ENCODE measurements around the gene TRIM41.
"Not testable (repeated sequence)": the region's sequence is repeated elsewhere in the genome, so short reads cannot be mapped to it uniquely, and the experiment has no call there.

Gene TRIM41

DNA sequence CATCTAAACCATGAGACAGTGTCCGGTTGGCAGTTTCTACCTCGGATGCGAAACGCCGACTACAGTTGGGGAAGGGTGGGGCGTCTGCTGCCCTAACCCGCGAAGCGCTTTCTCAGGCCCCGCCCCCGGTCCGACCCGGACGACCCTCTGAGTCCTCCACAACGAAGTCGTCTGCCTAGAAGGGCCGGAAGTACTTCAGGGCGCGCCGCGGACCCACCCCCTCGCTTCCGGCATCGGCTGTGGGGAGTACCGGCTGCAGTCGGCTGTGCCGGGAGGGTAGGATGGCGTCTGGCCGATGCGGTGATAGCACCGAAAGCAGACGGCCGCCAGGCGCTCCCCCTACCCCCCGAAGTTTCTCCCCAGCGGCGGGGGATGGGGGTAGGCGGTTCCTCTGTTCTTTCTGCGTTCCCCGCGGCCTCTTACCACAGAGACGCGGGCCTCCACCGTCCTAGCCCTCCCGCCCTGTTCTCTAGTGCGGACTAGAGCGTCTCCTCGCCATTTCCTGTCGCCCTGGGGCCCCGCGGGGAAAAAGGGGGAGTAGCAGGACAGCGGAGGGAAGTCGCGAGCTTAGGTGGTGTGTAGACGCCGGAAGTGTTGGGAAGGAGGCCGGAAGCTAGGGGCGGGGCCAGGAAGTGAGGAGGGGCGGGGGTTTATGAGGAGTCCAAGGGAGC, at the start of gene TRIM41:
Gene TRIM41, plus strand, starts transcription at position 224 of the 671 bp plus-strand sequence. CDS start 719 bp downstream, outside the sequence.
- TF ChIP-seq, protein P1, sequence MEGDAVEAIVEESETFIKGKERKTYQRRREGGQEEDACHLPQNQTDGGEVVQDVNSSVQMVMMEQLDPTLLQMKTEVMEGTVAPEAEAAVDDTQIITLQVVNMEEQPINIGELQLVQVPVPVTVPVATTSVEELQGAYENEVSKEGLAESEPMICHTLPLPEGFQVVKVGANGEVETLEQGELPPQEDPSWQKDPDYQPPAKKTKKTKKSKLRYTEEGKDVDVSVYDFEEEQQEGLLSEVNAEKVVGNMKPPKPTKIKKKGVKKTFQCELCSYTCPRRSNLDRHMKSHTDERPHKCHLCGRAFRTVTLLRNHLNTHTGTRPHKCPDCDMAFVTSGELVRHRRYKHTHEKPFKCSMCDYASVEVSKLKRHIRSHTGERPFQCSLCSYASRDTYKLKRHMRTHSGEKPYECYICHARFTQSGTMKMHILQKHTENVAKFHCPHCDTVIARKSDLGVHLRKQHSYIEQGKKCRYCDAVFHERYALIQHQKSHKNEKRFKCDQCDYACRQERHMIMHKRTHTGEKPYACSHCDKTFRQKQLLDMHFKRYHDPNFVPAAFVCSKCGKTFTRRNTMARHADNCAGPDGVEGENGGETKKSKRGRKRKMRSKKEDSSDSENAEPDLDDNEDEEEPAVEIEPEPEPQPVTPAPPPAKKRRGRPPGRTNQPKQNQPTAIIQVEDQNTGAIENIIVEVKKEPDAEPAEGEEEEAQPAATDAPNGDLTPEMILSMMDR (IDR thresholded peaks at IDR 0.05; ENCODE audit: low read depth, low read length), result no peak
- peak within 1 kb of the TSS; percentile 87 for H3K4me3 ChIP-seq (ENCODE audit: low read depth, low read length)

- 0 out of 2 replicates have a peak overlapping the region, but pooled peaks have one; percentile 16 for H3K4me3 ChIP-seq (ENCODE audit: low read depth, low read length)
- TF ChIP-seq, protein P1 (IDR thresholded peaks at IDR 0.05; ENCODE audit: low read depth, low read length), result no peak
Measured at GRCh38 chr5:181173420-181174342, 49.4 kb upstream of the TRIM41 start.

GRCh38 chr5:181176254-181176952, 46.7 kb upstream of the TRIM41 start:
- no peak overlapping the region for H3K4me3 ChIP-seq (ENCODE audit: low read depth, low read length)
- TF ChIP-seq, protein P1 (IDR thresholded peaks at IDR 0.05; ENCODE audit: low read depth, low read length), result no peak

DNA sequence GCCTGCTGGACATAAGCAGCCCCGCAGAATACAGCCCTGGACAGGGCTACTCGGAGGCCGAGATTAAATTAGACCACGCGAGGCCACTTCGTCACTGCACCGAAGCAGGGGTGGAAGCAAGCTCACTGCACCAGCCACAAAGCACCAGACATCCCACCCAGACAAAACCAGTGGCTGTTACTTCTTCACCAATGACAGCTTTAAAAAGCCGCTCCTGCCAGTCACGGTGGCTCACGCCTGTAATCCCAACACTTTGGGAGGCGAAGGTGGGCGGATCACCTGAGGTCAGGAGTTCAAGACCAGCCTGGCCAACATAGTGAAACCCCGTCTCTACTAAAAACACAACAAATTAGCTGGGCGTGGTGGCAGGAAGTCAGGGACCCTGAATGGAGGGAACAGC, 45.5 kb upstream of the TRIM41 start:
- H3K4me3 ChIP-seq (ENCODE audit: low read depth, low read length), result not testable (repeated sequence)

GRCh38 chr5:181181650-181182565, 41.2 kb upstream of the TRIM41 start:
- TF ChIP-seq, protein P1 (IDR thresholded peaks at IDR 0.05; ENCODE audit: low read depth, low read length), result peak; percentile 73
- no peak overlapping the region for H3K4me3 ChIP-seq (ENCODE audit: low read depth, low read length)

DNA sequence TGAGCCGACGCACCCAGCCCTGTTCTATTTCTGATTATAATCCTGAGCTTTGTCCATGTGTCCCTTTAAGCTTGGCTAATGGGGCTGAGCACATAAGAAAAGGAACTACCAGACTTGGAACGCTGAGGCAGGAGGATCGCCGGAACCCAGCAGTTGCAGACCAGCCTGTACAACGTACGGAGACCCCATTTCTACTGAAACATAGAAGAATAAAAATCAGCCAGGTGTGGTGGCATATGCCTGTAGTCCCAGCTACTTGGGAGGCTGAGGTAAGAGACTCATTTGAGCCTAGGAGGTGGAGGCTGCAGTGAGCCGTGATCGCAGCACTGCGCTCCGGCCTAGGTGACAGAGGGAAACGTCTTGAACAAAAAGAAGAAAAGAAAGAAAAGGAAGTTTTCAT, 40.4 kb upstream of the TRIM41 start:
- TF ChIP-seq, protein P1 (IDR thresholded peaks at IDR 0.05; ENCODE audit: low read depth, low read length), result no peak

DNA sequence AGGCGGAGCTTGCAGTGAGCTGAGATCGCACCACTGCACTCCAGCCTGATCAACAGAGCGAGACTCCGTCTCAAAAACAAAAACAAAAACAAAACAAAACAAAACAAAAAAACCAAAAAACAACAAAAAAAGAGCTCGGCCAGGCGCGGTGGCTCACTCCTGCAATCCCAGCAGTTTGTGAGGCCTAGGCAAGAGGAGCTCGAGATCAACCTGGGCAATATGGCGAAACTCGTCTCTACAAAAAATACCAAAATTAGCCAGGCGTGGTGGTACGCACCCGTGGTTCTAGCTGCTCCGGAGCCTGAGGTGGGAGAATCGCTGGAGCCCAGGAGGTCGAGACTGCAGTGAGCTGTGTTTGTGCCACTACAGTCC, 38.2 kb upstream of the TRIM41 start:
- H3K4me3 ChIP-seq (ENCODE audit: low read depth, low read length), result no peak overlapping the region

More for the DNA sequence above, 40.4 kb upstream of the TRIM41 start:
- no peak overlapping the region for H3K4me3 ChIP-seq (ENCODE audit: low read depth, low read length)

More for the DNA sequence above, 38.2 kb upstream of the TRIM41 start:
- TF ChIP-seq, protein P1 (IDR thresholded peaks at IDR 0.05; ENCODE audit: low read depth, low read length), result no peak
